ENCODE data around the gene OPN1SW. TPM values are rescaled to one million over a fixed set of nuclear protein-coding genes. Genes with fewer than 3 reads are reported as not detected.

OPN1SW gene
- polyA plus RNA-seq, 3 donors: not detected

DNA sequence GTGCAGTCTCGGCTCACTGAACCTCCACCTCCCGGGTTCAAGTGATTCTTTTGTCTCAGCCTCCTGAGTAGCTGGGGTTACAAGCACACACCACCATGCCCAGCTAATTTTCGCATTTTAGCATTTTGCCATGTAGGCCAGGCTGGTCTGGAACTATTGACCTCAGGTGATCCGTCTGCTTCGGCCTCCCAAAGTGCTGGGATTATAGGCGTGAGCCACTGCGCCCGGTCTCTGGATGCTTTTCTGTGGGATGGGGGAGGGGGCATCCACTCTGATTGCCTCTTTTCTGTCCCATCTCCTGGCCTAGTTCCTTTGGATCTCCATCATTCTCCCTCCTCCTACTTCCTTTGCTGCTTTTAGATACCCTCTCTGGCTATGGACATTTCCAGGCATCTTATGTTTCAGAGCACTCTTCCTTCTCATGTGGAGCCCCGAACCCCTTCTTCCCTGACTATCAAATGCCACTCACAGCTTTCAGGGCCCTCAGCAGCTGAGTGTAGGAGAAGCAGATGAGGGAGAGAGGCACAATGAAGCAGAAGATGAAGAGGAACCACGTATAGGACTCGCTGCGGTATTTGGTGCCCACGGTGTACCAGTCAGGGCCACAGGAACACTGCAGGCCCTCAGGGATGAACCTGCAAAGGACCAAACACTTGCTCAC is 1.4 kb downstream of the OPN1SW start:
- 93 to 96% (median 95%) methylated on average over 13 of the region's 13 CpGs for WGBS, 3 donors
- no peak overlapping the region for H3K27ac ChIP-seq (ENCODE audit: low read depth, low read length)

DNA sequence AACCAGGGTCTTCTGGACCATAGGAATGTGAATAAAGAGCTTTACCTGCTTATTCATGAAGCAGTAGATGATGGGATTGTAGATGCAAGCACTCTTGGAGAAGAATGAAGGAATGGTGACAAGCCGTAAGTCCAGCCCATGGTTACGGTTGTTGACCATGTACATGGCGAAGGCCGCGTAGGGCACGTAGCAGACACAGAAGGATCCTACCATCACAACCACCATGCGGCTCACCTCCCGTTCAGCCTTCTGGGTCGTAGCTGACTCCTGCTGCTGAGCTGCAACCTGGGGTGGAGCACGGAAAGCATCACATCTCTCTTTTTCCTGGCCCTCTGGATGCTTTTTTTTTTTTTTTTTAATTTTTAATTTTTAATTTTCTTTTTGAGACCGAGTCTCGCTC is 2.0 kb downstream of the OPN1SW start:
- H3K27ac ChIP-seq (ENCODE audit: low read depth, low read length): no peak overlapping the region
- 96 to 97% (median 97%) methylated on average over 12 of the region's 12 CpGs for WGBS, 3 donors

DNA sequence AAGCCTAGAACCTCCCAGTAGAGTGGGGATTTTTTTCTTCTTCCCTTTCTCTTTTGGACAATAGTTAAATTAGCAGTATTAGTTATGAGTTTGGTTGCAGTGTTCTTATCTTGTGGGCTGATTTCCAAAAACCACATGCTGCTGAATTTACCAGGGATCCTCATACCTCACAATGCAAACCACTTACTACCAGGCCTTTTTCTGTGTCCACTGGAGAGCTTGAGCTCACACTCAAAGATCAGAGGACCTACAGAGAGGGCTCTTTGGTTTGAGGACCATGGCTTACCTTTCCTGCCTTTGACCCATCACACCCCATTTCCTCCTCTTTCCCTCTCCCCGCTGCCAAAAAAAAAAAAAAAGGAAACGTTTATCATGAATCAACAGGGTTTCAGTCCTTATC is 5.4 kb downstream of the OPN1SW start:
- WGBS, 3 donors: 0 to 38% (median 24%) methylated on average over 1 to 2 of the region's 2 CpGs
- H3K27ac ChIP-seq (ENCODE audit: low read depth, low read length): no peak overlapping the region

DNA sequence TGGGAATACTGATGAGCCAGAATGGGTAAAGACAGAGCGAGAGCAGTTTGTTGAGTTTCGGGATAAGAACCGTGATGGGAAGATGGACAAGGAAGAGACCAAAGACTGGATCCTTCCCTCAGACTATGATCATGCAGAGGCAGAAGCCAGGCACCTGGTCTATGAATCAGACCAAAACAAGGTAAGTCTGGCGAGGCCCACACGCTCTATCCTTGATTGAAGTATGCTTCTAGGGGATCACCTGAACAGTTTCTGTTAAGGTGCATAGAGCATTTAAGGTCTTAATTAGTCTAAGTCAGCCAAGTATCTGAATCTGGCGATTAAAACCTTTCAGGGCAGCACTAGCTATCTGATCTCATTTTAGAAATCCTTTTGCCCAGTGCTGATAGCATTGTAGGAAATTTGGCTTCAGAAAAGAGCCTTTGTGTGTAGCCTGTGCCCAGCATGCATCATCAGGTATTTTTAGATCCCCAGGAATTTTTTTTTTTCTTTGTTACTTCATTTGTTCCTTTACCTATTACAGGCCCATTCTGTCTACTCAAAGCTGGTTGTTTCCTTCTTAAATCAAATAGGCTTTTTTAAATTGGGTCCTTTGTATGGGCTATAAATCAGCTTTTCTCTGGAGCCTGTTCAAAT is 8.0 kb downstream of the OPN1SW start:
- no peak overlapping the region for H3K27ac ChIP-seq (ENCODE audit: low read depth, low read length)
- 90 to 97% (median 93%) methylated on average over 6 of the region's 6 CpGs for WGBS, 3 donors

DNA sequence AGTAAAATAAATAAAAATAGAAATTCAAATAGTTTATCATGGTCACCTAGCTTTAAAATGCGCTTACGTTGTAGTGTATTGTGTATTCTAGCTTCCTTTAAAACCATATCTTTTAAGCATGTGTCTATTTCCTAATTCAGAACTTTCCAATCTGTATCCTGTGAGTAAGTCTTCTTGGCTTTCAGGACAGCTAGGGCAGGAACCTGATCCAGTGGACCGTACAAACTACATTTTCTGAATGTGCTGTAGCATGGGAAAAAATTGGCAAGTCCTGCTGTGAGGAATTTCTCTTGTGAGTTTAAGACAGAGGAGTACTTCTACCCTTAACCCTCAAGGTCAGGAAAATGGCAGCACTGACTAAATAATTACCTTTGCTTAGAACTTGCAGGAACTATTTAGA is 12.1 kb downstream of the OPN1SW start:
- H3K27ac ChIP-seq (ENCODE audit: low read depth, low read length): no peak overlapping the region
- WGBS, 3 donors: 78 to 80% (median 78%) methylated on average over 3 of the region's 3 CpGs

DNA sequence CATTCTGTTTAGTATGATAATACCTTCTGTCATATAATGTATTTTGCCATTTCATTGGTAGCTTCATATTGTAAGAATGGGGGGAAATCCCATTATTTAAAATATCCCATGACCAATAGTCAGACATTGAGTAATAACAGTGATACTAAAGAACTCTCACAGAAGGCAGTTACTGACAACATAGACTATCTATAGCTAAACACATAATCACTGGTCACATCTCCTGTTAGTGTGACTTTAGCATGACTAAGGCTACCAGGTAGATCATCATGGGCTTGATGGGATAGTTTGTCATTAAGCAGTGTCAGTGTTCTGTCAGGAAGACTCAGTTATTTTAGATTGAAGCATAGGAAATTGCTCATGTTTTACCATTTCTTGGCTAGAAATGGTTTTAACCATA is 16.4 kb downstream of the OPN1SW start:
- H3K27ac ChIP-seq (ENCODE audit: low read depth, low read length): no peak overlapping the region

DNA sequence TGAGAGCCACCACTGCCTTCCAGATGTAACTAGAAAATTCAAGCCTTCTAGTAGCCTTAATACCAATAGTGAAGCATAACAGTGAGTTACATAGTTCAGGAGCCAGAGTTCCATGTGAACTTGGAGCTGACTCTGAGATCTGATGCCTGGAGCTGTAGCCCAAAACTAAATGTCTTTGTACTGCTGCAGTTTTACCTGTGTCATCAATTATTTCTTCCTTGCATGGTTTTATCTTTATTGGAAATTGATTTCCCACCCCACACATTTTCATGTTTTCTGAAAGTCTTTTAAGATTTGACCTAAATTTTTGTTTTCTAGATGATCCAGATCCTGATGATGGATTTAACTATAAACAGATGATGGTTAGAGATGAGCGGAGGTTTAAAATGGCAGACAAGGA is 17.0 kb downstream of the OPN1SW start:
- whole genome bisulfite sequencing, 3 donors: 97 to 100% (median 100%) methylated on average over 1 of the region's 1 CpG

DNA sequence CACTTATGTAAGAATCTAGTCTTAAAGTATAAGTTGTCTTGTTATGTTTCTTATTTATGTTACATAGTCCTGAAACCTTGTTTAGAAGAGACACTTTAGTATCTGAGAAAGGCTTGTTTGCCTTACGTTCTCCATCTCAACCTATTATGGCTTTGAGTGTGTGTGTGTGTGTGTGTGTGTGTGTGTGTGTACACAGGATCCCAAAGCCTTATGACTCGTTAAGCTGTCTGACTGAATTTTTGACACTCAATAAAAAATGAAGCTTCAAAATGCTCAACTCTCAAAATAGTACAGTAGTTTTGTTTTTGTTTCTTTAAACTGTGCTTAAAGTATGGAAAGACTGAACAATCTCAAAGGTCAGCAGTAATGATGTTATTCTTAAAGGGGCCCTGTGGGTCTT is 18.4 kb downstream of the OPN1SW start:
- 54 to 81% (median 80%) methylated on average over 2 of the region's 2 CpGs for WGBS, 3 donors
- no peak overlapping the region for H3K27ac ChIP-seq (ENCODE audit: low read depth, low read length)

More for the DNA sequence above, 17.0 kb downstream of the OPN1SW start:
- H3K27ac ChIP-seq (ENCODE audit: low read depth, low read length): no peak overlapping the region

DNA sequence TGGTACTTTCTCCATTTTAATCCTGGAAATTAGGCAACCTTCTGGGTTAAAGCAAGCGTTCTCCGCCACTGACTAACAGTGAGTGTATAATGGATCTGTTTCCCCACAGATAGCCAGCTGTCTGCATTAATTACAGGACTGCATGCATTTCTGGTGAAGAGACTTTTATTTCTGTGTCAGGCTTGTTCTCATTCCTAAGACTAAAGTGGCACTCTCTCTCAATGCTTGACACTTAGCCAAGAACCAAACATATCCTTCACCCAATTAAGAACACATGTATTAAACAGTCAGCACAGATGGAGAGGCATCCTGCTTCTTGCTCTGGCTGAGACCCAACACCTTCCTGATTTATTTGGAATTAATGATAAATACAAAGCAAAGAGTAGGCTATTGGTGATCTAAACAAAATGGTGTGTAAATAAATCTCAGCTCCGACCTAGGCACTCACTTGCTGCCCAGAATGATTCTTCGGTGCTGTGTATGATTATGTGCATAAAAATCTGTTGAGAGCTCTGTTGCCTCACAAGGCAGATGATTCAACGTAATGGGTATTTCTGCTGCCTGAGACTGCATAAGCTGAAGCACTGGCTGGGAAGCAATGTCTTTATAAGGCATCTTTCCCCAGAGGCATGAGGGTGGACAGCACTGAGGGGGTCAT is 19.6 kb downstream of the OPN1SW start:
- H3K27ac ChIP-seq (ENCODE audit: low read depth, low read length): no peak overlapping the region
- 80 to 87% (median 87%) methylated on average over 5 of the region's 5 CpGs for WGBS, 3 donors

DNA sequence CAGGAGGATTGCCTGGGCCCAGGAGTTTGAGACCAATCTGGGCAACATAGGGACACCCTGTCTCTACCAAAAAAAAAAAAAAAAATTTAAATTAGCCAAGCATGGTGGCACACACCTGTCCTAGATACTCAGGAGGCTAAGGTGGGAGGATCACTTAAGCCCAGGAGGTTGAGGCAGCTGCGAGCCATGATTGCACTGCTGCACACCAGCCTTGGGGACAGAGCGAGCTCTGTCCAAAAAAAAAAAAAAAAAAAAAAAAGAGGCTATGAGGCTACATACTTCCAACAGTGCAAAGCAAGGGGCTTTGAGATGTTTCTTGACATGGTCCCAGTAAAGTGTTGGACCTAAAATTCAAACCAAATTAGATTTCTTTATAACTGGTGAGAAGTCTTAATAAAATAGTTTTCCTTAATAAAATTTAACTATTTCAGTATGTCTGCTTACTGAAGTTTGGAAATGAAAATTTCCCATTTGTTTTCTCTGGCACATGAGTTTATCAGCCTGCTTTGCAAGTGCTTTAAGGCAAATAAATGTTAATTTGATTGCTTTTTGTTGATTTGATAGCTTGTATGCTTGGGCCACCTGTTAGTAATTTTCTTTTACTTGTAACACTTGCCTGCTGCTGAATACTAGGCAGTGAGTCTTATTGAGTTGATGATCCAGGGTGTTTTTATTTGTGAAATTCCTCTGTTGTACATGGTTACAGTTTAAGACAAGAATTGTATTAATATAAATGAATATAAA is 20.3 kb downstream of the OPN1SW start:
- H3K27ac ChIP-seq (ENCODE audit: low read depth, low read length): no peak overlapping the region
- 87 to 92% (median 89%) methylated on average over 2 of the region's 2 CpGs for WGBS, 3 donors

DNA sequence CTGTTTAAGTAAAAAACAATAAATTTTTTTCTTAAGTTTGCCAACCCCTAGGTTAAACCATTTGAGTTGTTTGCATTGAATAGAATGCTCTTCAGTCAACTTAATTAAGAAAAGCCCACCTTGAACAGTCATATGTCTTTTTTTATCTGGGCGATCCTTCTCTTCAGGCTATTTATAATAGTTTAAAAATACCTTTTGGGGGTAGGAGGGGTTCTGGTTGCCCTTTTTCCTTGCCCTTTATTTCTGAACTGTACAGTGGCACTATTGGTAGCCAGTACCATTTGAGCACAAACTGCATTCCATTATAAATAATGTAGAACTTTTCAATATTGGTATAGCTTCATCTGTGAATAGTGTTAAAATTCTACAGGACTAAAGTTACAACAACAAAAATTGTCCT is 23.3 kb downstream of the OPN1SW start:
- H3K27ac ChIP-seq (ENCODE audit: low read depth, low read length): no peak overlapping the region

DNA sequence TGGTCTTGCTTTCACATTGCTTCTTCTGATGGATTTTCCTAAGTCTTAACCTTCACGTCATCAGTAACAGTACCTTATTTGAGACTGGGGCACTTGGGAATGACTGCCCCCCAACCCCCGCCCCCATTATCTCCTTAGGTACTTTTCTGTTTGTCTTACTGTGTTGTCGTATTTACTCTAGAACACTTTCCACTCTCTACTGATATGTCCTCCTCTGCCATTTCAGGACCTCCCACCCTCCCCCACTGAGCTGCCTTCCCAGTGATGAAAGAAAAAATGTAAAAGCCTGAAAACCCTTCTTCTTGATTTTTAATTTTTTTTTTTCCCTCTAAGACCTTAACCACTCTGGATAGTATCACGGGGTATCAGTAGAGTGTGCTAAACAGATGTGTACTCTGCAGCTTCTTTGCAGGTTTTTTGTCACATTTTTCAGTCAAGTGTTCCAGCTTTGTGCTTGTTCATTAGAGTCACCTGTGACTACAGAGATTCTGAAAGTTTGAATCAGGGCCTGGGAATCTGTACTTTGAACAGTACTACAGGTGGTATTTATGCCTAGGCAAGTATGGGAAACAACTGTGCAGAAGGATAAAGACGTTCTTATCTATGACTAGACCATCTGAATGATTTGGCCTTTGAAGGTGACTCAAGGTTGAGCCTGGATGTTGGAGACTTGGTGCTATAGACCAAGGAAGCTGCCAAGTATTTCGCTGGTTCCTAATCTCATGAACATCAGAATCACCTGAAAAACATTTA is 28.1 kb downstream of the OPN1SW start:
- 41 to 93% (median 83%) methylated on average over 6 of the region's 6 CpGs for WGBS, 3 donors
- H3K27ac ChIP-seq (ENCODE audit: low read depth, low read length): no peak overlapping the region

More for the DNA sequence above, 23.3 kb downstream of the OPN1SW start:
- WGBS, 3 donors: 94 to 97% (median 97%) methylated on average over 1 of the region's 1 CpG

DNA sequence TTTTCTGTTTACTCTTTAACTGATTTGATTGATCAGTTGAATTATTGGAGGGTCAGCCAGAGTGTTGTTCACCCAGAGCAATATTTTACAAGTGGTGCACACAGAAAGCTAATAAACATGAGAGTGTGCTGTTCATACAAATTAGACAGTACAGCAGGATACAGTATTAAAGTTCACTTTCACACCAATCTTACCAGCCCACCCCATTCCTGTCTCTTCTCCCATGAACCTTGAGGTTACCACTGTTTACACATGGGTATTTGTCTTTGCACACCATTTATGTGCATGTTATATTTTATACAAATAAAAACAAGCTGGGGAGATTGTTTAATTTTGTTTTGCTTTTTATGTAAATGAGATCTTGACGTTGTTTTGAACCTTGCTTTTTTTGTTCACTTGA is 29.9 kb downstream of the OPN1SW start:
- 51 to 84% (median 79%) methylated on average over 1 of the region's 1 CpG for WGBS, 3 donors

DNA sequence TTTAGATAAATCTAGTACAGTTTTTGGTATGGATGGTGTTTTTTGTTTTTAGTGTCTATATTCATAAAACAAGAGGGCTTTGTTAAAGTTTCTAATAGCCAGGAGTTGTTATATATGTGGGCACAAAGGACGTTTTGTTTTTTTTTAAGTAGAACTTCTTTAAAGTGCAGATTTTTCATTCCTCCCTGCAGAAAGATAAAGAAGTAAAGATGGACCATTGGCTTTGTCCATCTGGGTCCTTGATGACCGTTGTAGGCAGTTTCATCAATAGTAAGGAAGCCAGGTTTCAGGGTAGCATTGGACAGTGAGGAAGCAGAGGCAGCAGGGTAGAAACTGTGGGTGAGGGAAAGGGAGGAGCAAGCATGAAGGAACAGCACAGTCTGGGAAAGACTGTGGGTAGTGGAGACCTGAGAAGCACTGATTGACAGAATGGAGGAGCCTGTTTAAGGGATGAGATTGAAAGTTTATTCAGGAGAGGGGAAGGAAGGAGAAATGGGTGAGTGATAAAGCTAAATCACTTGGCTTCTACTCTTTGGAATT is 31.2 kb downstream of the OPN1SW start:
- H3K27ac ChIP-seq (ENCODE audit: low read depth, low read length): no peak overlapping the region
- WGBS, 3 donors: 33 to 69% (median 56%) methylated on average over 2 of the region's 2 CpGs

More for the DNA sequence above, 29.9 kb downstream of the OPN1SW start:
- H3K27ac ChIP-seq (ENCODE audit: low read depth, low read length): no peak overlapping the region

DNA sequence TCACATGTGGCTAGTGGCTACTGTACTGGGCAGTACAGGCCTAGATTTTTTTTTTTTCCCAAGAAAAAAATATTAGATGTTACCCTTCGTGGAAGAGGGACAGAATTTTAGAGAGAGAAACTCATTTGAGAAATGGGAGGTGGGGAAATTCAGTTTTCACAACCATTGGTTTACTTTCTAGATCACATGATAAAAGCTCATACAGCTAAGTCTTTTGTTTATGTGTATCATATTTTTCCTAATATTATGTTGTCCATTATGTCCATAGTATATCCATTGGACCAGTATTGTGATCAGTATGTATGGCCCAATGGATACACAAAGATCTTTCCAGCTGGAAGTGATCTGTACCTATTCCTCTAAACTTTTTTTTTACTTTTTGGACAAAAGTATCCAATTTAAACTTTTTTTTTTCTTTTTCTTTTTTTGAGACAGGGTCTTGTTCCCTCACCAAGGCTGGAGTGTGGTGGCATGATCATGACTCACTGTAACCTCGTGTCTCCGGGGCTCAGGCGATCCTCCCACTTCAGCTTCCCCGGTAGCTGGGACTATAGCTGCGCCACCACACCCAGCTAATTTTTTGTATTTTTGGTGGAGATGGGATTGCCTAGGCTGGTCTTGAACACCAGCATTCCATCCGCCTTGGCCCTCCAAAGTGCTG is 32.4 kb downstream of the OPN1SW start:
- H3K27ac ChIP-seq (ENCODE audit: low read depth, low read length): no peak overlapping the region
- 81 to 97% (median 83%) methylated on average over 7 of the region's 7 CpGs for WGBS, 3 donors

DNA sequence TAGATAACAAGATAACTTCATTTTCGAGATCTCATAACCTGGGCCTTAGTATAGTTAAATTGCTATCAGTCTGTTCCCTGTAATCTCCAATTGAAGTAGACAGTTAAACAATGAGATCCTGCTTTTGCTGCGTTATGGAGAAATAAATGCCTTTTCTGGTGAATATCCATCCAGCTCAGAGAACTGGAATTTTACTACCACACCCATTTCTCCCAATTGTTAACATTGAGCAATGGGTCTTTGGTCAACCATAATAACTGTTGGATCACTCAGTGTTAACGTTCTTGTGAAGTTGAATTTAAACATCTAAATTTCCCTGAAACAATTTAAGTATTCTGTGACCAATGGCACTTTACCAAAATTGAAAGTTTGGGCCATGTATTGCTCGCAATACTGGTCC is 33.4 kb downstream of the OPN1SW start:
- 37 to 54% (median 44%) methylated on average over 4 of the region's 4 CpGs for WGBS, 3 donors
- no peak overlapping the region for H3K27ac ChIP-seq (ENCODE audit: low read depth, low read length)

DNA sequence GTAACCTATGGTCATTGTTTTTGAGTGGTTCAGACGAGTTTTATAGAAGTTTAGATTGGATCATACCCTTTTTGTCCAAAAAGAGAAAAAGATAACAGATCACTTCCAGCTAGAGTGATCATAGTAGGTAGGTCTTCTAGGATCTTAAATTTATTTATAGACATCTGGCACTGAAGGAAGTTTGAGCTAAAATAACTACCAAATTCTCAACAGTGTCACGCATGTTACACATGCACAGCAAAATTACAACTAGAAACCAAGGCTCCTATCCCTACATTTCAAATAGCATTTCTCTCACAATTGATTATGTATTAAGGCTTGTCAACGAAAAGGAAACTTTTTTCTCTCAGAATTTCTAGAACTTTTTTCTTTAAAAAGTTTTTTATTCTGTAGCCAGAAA is 34.1 kb downstream of the OPN1SW start:
- no peak overlapping the region for H3K27ac ChIP-seq (ENCODE audit: low read depth, low read length)
- WGBS, 3 donors: 44 to 67% (median 49%) methylated on average over 3 of the region's 3 CpGs

DNA sequence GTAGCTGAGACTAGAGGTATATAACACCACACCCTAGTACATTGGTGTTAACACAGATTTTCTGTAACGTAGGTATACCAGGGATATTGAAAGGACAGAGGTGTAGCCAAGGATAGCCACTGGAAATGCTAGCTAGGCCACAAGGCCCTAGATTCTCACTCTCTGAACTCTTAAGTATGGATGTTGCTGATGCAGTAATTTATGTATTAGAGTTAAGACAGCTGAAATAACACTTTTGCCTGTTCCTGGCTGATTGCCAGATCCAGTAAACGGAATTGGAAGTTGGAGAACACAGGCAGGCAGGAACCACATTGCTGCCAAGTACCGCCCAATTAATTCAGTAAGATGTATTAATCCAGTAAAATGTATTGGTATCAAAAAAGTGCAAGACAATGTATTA is 34.6 kb downstream of the OPN1SW start:
- 32 to 41% (median 37%) methylated on average over 3 of the region's 3 CpGs for WGBS, 3 donors
- no peak overlapping the region for H3K27ac ChIP-seq (ENCODE audit: low read depth, low read length)
